Skeletal muscle tissue (tissue), 4 donors: Measurements from ENCODE around the gene UXS1. TPM values are rescaled to one million over a fixed set of nuclear protein-coding genes. Genes with fewer than 3 reads are reported as not detected.
A peak's percentile ranks its signal among the peaks of the same experiment; 100 is the strongest.

Experiments
- H3K27ac ChIP-seq: one replicate; pipeline ENCODE4 v1.7.0; 2013; ENCODE audit warnings: mild to moderate bottlenecking, low read depth, low read length, inconsistent platforms
- H3K27me3 ChIP-seq, 3 donors: one replicate each; pipeline ENCODE4 v1.7.0; 2013; ENCODE audit warnings: low read length in 3 of 3; ENCODE audit not compliant: control insufficient read depth in 3 of 3, insufficient read depth in 3 of 3
- H3K36me3 ChIP-seq, 3 donors: one replicate each; pipeline ENCODE4 v1.7.0; 2013; ENCODE audit warnings: low read length in 3 of 3; ENCODE audit not compliant: control insufficient read depth in 3 of 3, insufficient read depth in 3 of 3
- H3K4me1 ChIP-seq, 3 donors: one replicate each; pipeline ENCODE4 v1.7.0; 2013; ENCODE audit warnings: low read length in 3 of 3, mild to moderate bottlenecking in 3 of 3; ENCODE audit not compliant: control insufficient read depth in 3 of 3, insufficient read depth in 3 of 3
- H3K4me3 ChIP-seq, 3 donors: one replicate each; pipeline ENCODE4 v1.7.0; 2013; ENCODE audit warnings: low read length in 3 of 3
- H3K9ac ChIP-seq, 3 donors: one replicate each; pipeline ENCODE4 v1.7.0; 2013; ENCODE audit warnings: low read length in 3 of 3, mild to moderate bottlenecking in 3 of 3, moderate library complexity in 2 of 3, low read depth in 1 of 3
- H3K9me3 ChIP-seq, 3 donors: one replicate each; pipeline ENCODE4 v1.7.0; 2013; ENCODE audit warnings: low read length in 3 of 3; ENCODE audit not compliant: control insufficient read depth in 3 of 3
- total RNA-seq: library from RNA; depleted of rRNA; stranded (reverse); fragments of >200 nt; gene quantifications from one replicate; pipeline ENCODE4 v1.2.3, GENCODE V29; 2014
- donor health status: Osteomylitis.

The UXS1 gene
- total RNA-seq, 1 donor from 2014 or later = 17.7 TPM

- Histone ChIP-seq H3K4me3 (no peak overlapping the region), H3K27ac (no peak overlapping the region), H3K4me1 (peaks cover 11 to 24% (median 15%) of the 10 kb centered on the region in 3 donors), H3K9ac (no peak overlapping the region), H3K36me3 (no peaks in the 10 kb centered on the region), H3K27me3 (no peaks in the 10 kb centered on the region), H3K9me3 (no peaks in the 10 kb centered on the region)
Measured at GRCh38 chr2:106075048-106075447, 119.1 kb downstream of the UXS1 start.

- Histone ChIP-seq H3K4me3 (peak overlapping the region in 2 of 3 donors; percentile 47 to 56), H3K27me3 (no peaks in the 10 kb centered on the region), H3K36me3 (no peaks in the 10 kb centered on the region), H3K4me1 (peaks cover 11 to 24% (median 15%) of the 10 kb centered on the region in 3 donors), H3K9me3 (no peaks in the 10 kb centered on the region), H3K9ac (peak overlapping the region in 1 of 3 donors; percentile 10), H3K27ac (no peak overlapping the region)
Measured at GRCh38 chr2:106073678-106074406, 120.3 kb downstream of the UXS1 start.

- Histone ChIP-seq H3K27ac (no peak overlapping the region), H3K36me3 (no peaks in the 10 kb centered on the region)
Measured at GRCh38 chr2:106070181-106070580, 123.9 kb downstream of the UXS1 start.

GRCh38 chr2:106068451-106068850 lies 125.7 kb downstream of the UXS1 start:
- Histone ChIP-seq H3K36me3 (no peaks in the 10 kb centered on the region), H3K27ac (no peak overlapping the region), H3K27me3 (peaks cover 0 to 8% (median 5%) of the 10 kb centered on the region in 3 donors), H3K4me1 (peaks cover 19 to 33% (median 19%) of the 10 kb centered on the region in 3 donors), H3K9ac (no peak overlapping the region), H3K9me3 (no peaks in the 10 kb centered on the region), H3K4me3 (no peak overlapping the region)

More at GRCh38 chr2:106070181-106070580, 123.9 kb downstream of the UXS1 start:
- Histone ChIP-seq H3K4me3 (no peak overlapping the region), H3K4me1 (peaks cover 25 to 39% (median 27%) of the 10 kb centered on the region in 3 donors), H3K9ac (no peak overlapping the region), H3K27me3 (peaks cover 0 to 8% (median 5%) of the 10 kb centered on the region in 3 donors), H3K9me3 (no peaks in the 10 kb centered on the region)

- peaks cover 12 to 18% (median 14%) of the 10 kb centered on the region in 3 donors for H3K4me1 ChIP-seq
- peaks cover 0 to 8% (median 5%) of the 10 kb centered on the region in 3 donors for H3K27me3 ChIP-seq
- peak overlapping the region; percentile 57 to 71 (median 70) for H3K4me3 ChIP-seq
- no peaks in the 10 kb centered on the region for H3K36me3 ChIP-seq
- H3K9me3 ChIP-seq = no peaks in the 10 kb centered on the region
- H3K9ac ChIP-seq = peak overlapping the region; percentile 34 to 57 (median 53)
- H3K27ac ChIP-seq = no peak overlapping the region
Measured at GRCh38 chr2:106065983-106066820, 127.9 kb downstream of the UXS1 start.

- Histone ChIP-seq H3K9ac (peak overlapping the region in 2 of 3 donors; percentile 53 to 57), H3K9me3 (no peaks in the 10 kb centered on the region), H3K27me3 (peaks cover 0 to 8% (median 5%) of the 10 kb centered on the region in 3 donors), H3K27ac (no peak overlapping the region), H3K36me3 (no peaks in the 10 kb centered on the region), H3K4me1 (peaks cover 12 to 18% (median 14%) of the 10 kb centered on the region in 3 donors), H3K4me3 (peak overlapping the region; percentile 57 to 71 (median 70))
Measured at GRCh38 chr2:106065268-106065982, 128.7 kb downstream of the UXS1 start.

- H3K36me3 ChIP-seq = no peaks in the 10 kb centered on the region
- H3K9me3 ChIP-seq = no peaks in the 10 kb centered on the region
- H3K9ac ChIP-seq = no peak overlapping the region
Measured at GRCh38 chr2:106063181-106063580, 130.9 kb downstream of the UXS1 start.

GRCh38 chr2:106062627-106063026 lies 131.5 kb downstream of the UXS1 start:
- Histone ChIP-seq H3K27ac (no peak overlapping the region), H3K4me1 (peaks cover 12 to 18% (median 14%) of the 10 kb centered on the region in 3 donors), H3K9me3 (no peaks in the 10 kb centered on the region), H3K27me3 (peaks cover 0 to 8% (median 5%) of the 10 kb centered on the region in 3 donors), H3K9ac (no peak overlapping the region), H3K36me3 (no peaks in the 10 kb centered on the region), H3K4me3 (no peak overlapping the region)

More at GRCh38 chr2:106063181-106063580, 130.9 kb downstream of the UXS1 start:
- Histone ChIP-seq H3K4me3 (no peak overlapping the region), H3K27ac (no peak overlapping the region), H3K4me1 (peaks cover 12 to 18% (median 14%) of the 10 kb centered on the region in 3 donors), H3K27me3 (peaks cover 0 to 8% (median 5%) of the 10 kb centered on the region in 3 donors)

GRCh38 chr2:106061611-106062349 lies 132.3 kb downstream of the UXS1 start:
- no peak overlapping the region for H3K27ac ChIP-seq
- H3K4me1 ChIP-seq = peaks cover 12 to 18% (median 14%) of the 10 kb centered on the region in 3 donors
- peaks cover 0 to 8% (median 5%) of the 10 kb centered on the region in 3 donors for H3K27me3 ChIP-seq
- no peak overlapping the region for H3K4me3 ChIP-seq
- no peak overlapping the region for H3K9ac ChIP-seq
- H3K36me3 ChIP-seq = no peaks in the 10 kb centered on the region
- no peaks in the 10 kb centered on the region for H3K9me3 ChIP-seq
